ENCODE measurements around the gene BAIAP2.

Gene BAIAP2

GRCh38 chr17:81056312-81056711 lies 21.4 kb downstream of the BAIAP2 start:
- DNase-seq, result no peak

DNA sequence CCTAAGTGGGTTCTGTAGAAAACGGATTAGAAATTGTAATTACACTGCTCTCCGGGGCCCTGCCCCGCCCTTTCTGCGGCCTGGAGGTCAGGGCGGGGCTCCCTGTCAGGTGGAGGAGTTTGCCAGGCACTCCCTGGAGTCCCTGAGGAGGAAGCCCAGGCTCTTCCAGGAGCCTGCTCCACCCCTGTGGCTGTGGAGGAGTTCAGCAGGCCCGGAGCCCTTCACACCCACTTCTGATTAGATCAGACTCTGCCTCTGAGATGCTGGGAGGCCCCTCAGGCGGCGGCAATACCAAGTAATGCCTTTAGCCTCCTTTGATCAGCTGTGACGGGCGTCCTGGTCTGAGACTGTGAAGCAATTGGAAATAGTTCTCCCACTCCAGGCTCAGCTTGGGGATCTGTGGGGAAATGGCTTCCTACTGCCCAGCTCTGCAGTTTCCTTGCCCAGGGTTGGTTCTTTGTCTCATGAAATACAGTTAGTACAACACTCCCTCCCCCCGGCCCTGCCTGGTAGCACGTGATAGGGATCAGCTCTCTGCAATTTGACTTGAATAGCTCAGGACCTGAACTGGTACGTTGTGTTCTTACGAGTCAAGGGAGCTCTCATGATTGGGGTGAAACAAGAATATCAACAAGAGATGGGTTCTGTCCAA lies 22.3 kb downstream of the BAIAP2 start:
- DNase-seq, result no peak

- DNase-seq, result no peak
Measured at GRCh38 chr17:81057777-81058176, 22.8 kb downstream of the BAIAP2 start.

- no peak for DNase-seq
Measured at GRCh38 chr17:81058263-81058871, 23.4 kb downstream of the BAIAP2 start.

DNA sequence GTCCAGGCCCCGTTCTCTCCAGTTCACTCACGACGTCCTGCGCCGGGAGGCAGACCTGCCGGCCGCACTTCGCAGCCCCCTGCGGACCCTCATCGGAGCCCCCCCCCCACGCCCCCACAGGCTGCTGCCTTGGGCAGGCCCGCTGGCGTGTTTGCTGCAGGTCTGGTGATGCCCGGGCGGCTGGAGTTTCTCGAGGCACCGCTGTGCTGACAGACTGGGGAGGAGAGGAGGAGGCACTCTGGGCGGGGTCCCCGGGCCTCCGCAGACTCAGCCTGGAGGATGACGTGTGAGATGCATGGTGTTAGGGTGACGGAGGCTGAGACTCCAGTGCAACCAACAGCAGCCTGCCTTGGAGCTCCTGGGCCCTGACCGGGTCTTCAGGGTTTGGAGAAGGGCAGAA lies 24.1 kb downstream of the BAIAP2 start:
- no peak for DNase-seq

GRCh38 chr17:81060416-81060815 lies 25.5 kb downstream of the BAIAP2 start:
- DNase-seq, result no peak

DNA sequence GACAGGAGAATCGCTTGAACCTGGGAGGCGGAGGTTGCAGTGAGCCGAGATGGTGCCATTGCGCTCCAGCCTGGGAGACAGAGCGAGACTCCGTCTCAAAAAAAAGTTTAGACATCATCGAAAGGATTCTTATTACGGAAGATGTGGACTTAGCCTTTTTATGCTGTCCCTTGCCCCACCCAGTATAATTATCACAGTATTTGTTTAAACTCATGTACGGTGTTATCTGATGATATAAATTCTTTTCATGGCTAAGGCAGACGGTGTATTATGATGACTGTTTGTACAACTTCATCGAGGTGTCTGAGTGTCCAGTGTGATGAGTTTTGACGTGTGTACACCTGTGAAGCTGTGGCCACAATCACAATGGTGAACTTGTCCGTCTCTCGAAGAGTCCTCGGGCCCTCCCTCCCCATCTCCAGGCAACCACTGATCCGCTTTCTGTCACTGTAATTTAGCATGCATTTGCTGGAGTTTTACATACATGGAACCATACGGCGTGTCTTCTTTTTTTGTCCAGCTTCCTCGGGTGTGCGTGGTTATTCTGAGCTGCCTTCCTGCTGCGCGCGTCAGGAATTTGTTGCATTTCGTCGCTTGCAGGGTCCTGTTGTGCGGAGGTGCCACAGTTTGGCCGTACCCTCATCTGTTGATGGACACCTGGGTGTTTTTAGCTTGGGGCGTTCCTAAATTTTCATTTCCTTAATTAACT lies 26.2 kb downstream of the BAIAP2 start:
- DNase-seq, result no peak

DNA sequence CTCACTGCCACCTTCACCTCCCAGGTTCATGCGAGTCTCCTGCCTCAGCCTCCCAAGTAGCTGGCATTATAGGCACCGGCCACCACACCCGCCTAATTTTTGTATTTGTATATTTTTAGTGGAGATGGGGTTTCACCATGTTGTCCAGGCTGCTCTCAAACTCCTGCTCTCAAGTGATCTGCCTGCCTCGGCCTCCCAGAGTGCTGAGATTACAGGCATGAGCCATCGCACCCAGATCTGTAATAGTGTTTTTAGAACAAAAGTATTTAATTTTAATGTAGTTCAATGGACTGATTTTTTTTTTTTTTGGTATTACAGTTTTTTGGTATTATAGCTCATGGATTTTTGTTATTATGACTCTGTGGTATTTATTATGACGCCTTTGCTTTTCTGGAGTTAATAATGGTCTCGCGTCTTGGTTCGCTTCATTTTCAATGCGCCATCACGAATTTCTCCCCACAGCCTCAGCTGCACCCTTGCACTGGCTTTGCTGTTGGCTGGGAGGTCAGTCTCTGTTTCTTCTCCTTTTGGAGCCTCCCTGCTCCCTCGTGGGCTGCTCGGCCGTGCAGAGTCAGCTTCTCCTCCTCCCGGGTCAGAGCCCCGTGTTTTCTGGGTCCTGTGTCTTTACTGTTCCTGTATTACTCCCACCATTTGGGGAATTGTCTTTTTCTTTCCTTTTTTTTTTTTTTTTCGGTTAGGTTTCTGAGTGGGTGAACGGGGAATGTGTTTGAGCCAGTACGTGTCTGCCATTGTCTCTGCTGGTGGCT lies 27.2 kb downstream of the BAIAP2 start:
- DNase-seq, result no peak

DNA sequence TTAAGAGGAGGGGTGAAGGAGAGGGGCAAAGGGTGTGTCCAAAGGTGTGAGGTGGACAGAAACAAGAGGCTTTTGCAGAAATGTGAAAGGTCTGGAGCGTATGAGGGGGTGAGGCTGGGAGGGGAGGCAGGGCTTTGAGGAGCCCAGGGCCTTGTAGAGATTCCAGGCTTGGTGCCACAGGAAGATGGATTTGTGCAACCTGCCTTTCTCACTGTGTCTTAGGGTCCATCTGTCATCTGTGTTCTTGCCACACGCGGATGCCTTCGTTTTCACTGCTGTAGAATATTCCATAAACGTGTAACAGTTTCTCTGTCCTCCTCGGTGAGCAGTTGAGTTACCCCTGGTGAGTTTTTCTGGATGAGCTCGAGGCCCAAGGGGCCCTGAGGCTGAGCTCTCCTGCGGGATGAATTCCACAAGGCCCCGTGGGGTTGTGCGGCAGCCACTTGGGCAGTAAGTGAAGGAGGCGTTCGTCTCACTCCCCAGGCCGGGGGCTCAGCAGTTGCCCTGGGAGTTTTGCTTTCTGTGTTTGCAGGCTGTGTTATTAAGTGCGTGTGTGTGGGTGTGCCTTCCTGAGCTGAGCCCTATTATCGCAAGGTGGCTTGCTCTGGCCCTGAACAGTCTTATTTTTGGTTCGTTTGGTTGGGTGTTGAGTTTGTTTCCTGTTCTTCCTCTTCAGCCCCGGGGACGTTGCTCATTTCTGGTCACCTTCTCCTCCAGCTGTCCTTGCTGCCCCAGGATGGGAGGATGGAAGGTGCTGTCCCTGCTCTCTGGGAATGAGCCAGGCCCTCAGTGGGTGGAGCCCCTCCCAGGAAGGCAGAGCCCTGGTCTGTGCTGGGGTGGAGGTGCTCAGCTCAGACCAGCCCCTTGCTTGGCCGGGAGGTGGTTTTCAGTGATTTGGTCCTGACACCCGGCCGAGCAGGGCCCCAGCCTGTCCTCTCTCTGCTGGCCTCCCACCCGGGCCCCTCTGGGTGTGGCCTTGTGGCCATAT lies 28.4 kb downstream of the BAIAP2 start:
- no peak for DNase-seq

DNA sequence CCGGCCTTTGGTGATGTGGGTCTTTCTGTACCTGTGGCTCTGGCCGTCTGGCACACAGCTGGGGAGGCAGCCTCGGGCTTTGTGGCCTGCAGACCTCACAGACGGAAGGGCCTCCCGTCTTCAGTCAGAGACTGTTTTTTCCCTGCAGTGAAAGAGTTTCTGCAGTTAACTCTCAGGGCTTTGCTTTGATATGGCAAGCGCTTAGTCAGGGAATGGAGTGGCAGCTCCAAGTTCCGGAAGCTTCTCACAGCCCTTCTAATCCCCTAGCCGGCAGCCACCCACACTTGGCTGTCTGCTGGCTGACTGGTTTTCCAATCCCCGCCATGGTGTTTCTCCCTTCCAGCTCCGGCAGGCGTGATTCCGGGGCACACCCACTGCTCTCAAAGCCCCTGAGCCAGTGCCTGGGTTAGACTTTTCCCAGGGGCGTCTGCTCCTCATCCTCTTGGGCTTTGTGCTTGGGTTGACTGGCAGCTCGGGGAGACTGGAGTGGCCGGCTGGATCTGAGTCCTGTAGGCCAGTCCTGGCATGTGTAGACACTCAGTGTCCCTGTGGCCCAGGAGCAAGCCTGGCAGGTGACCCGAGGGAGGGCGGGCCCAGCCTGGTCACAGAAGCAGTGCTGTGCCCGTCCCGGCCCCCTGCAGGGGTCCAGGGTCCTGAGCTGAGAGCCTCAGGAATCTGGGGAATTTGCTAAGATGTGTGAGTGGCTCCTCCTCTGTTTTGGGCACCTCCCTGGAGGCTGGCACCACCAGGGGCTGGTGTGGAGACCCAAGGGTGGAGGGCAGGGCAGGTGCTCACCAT lies 29.9 kb downstream of the BAIAP2 start:
- DNase-seq, result no peak

- DNase-seq, result no peak
Measured at GRCh38 chr17:81065500-81065899, 30.5 kb downstream of the BAIAP2 start.

GRCh38 chr17:81066072-81066471 lies 31.1 kb downstream of the BAIAP2 start:
- no peak for DNase-seq

- no peak for DNase-seq
Measured at GRCh38 chr17:81066771-81067315, 31.9 kb downstream of the BAIAP2 start.

DNA sequence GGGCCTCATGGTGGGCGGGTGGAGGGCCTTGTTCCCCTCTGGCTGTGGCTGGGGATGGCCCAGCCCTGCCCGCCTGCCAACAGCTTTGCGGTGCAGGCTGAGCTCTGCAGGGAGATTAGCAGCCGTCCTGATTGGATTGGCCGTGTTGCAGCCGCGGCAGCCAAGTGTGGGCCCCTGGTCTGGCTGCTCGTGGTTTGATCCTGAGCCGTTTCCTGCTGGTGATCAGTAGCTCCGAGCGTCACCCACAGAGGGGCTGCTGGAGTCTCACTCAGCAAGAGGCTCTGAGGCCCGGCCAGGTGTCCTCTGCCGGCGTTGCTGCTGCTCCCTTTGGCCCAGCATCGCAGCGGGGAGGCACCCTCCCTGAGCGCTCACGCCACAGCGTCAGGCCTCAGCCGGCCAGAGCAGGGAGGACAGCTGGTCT lies 32.5 kb downstream of the BAIAP2 start:
- DNase-seq, result no peak

DNA sequence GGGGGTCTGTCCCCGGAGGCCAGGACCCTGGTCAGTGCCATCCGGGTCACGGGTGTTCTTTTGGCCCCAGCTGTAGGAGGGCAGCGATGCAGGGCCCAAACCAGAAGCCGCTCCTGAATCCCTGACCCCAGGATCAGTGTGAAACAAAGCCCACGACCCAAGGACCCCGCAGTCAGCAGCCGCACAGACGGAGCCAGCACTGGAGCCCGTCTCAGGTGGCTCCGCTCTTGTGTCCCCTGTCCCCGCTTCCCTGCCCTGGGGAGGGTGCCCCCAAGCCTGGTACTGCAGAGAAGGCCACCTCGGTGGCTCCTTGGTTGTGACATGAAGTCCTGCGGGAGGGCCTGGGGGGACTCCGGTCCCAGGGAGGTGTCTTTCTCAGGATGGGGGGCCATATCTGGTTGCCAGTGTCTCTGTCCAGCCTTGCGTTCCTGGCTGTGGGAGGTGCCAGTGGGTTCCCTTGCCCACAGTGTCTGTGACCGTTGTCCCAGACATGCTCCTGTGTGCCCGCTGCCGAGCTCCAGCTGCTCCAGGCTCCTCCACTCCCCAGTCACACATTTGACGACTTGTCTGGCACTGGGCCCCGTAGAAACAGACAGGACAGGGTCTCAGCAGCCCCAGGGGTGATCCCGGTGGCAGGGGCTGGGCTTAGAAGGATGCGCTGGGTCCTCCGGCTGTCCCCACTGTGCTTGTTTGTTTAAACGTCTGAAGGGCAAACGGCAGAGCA lies 33.6 kb downstream of the BAIAP2 start:
- DNase-seq, result no peak

DNA sequence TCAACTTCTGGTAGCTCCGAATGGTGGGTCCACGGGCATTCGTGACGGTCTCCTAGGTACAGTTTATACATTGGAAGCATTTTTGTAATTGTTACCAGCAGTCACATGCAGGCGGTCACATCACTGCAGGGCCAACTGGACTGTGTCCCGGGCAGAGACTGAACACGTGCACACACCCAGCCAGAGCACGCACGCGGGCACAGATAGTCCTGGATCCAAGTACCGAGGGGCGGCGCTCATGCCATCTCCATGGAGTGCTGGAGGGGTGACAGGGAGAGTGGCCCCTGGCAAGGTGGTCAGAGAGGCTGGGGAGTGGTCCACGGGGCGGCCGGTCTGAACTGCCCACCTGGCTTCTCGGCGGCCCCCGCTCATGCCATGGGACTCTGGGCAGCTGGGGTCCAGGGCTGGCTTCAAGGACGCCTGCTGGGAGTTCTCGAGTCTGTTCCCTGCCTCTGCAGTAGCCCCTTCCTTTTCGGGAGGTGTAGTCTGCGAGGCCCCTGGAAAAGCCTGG lies 34.2 kb downstream of the BAIAP2 start:
- no peak for DNase-seq

DNA sequence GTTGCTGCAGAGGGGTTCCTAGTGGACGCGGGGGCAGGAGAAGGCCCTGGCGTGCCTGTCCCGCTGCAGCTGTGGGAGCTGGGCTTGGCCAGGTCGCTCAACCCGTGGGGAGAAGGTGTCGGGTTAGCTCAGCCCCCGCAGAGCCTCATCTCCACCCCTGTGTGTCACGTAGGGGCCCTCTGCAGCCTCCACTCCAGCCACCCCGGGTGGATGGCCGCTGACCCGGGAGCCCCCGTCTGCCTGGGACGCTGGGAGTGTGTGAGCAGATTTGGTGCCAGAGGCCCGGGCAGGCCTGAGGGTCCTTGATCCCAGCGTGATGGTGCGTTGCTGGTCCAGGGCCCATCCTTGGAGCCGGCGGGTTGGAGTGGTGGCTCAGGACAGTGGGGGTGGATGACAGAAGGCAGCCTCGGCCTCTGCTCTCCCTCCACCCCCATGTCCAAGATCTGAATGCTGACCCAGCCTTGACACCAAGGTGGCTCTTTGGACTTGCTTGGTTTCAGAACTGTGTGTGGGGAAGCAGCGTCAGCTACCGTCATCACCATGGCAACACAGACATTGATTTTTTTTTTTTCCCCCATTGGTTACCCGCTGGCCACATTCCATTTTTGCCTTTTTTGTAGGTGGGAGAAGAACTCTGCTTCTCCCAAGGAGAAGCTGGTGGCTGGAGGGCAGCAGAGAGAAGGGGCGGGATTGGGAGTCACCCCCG lies 35.7 kb downstream of the BAIAP2 start:
- DNase-seq, result no peak

- DNase-seq, result no peak
Measured at GRCh38 chr17:81071761-81072741, 37.1 kb downstream of the BAIAP2 start.

Measured in NCI-H2029 (cell line).